K562 (cell line): ENCODE results near the gene KCP. TPM values are rescaled to one million over a fixed set of nuclear protein-coding genes. Genes with fewer than 3 reads are reported as not detected.

Experiments
- BCOR ChIP-seq: fragments of 450-650 bp; IDR thresholded peaks from 2 replicates; pipeline ENCODE4 v1.6.1; 2016
- BMI1 ChIP-seq: fragments of 150-350 bp; IDR thresholded peaks from 2 replicates; pipeline ENCODE4 v1.6.1; 2014; ENCODE audit warnings: low read length
- CREB1 ChIP-seq, 2 experiments: sonication (generic) in 1 of 2; formaldehyde crosslinking in 1 of 2; IDR thresholded peaks; 2 replicates each; pipeline versions ENCODE4 v1.6.1 to v1.8.0; 2012 to 2022; ENCODE audit warnings: inconsistent platforms in 1 of 2, mild to moderate bottlenecking in 1 of 2, missing genetic modification reagents in 1 of 2, moderate library complexity in 1 of 2
- CREBBP ChIP-seq: IDR thresholded peaks from one replicate; pipeline ENCODE4 v1.6.1; 2012; ENCODE audit warnings: low read depth, mild to moderate bottlenecking, control low read depth, inconsistent platforms, low read length
- FOXJ2 ChIP-seq: fragments of 200-800 bp; sonication (Bioruptor generic); IDR thresholded peaks from 2 replicates; pipeline ENCODE4 v1.6.1; 2016; ENCODE audit warnings: missing genetic modification characterization, missing compliant biosample characterization
- GABPB1 ChIP-seq: sonication (generic); formaldehyde crosslinking; IDR thresholded peaks from 2 replicates; pipeline ENCODE4 v1.8.0; 2022; ENCODE audit warnings: mild to moderate bottlenecking, missing genetic modification reagents
- GATAD2A ChIP-seq: fragments of 450-650 bp; IDR thresholded peaks from 2 replicates; pipeline ENCODE4 v1.6.1; 2017
- ILF3 ChIP-seq: fragments of 450-650 bp; IDR thresholded peaks from 2 replicates; pipeline ENCODE4 v1.6.1; 2018; ENCODE audit warnings: antibody characterized with exemption, mild to moderate bottlenecking, moderate library complexity, borderline replicate concordance
- KDM1A ChIP-seq, 2 experiments: fragments of 450-650 bp; IDR thresholded peaks; 2 replicates each; pipeline ENCODE4 v1.6.1; 2016; ENCODE audit warnings: mild to moderate bottlenecking in 2 of 2
- KDM5B ChIP-seq: fragments of 200-600 bp; sonication (generic); IDR thresholded peaks from 2 replicates; pipeline ENCODE4 v1.6.1; 2012; ENCODE audit warnings: low read depth, mild to moderate bottlenecking, moderate library complexity, low read length, control low read depth, inconsistent platforms; ENCODE audit not compliant: insufficient replicate concordance
- MAFF ChIP-seq: IDR thresholded peaks from 2 replicates; pipeline ENCODE4 v1.6.1; 2012; ENCODE audit warnings: low read length, improper control_type of control experiment
- MCM2 ChIP-seq: fragments of 450-650 bp; IDR thresholded peaks from 2 replicates; pipeline ENCODE4 v1.6.1; 2017; ENCODE audit warnings: low read depth, mild to moderate bottlenecking
- MYBL2 ChIP-seq, 2 experiments: fragments of 450-650 bp in 1 of 2; sonication (generic) in 1 of 2; formaldehyde crosslinking in 1 of 2; IDR thresholded peaks; 2 replicates each; pipeline versions ENCODE4 v1.6.1 to v1.8.1; 2017 to 2022; ENCODE audit warnings: borderline replicate concordance in 1 of 2, inconsistent platforms in 1 of 2, low read depth in 1 of 2, mild to moderate bottlenecking in 1 of 2, missing genetic modification reagents in 1 of 2, moderate library complexity in 1 of 2
- NRF1 ChIP-seq, 2 experiments: fragments of 450-650 bp; IDR thresholded peaks in 1 of 2; conservative IDR thresholded peaks in 1 of 2; 2 replicates each; pipeline ENCODE4 v1.6.1; 2014; ENCODE audit warnings: mild to moderate bottlenecking in 2 of 2
- SMARCB1 ChIP-seq: IDR thresholded peaks from 2 replicates; pipeline ENCODE4 v1.6.1; 2011; ENCODE audit warnings: improper control_type of control experiment, low read depth; ENCODE audit not compliant: insufficient read length
- SMC3 ChIP-seq: conservative IDR thresholded peaks from 2 replicates; pipeline ENCODE4 v1.6.1; 2011; ENCODE audit warnings: low read depth, low read length, improper control_type of control experiment; ENCODE audit not compliant: insufficient read depth
- SNRNP70 ChIP-seq: fragments of 200-400 bp; formaldehyde crosslinking; optimal IDR thresholded peaks from 2 replicates; pipeline ENCODE3; 2017; ENCODE audit warnings: low read depth, low read length
- SP2 ChIP-seq: IDR thresholded peaks from 2 replicates; pipeline ENCODE4 v1.6.1; 2011; ENCODE audit warnings: mild to moderate bottlenecking, low read depth, low read length, moderate library complexity; ENCODE audit not compliant: poor library complexity, severe bottlenecking; ENCODE audit errors: extremely low read depth
- STAG1 ChIP-seq: sonication (generic); formaldehyde crosslinking; IDR thresholded peaks from 2 replicates; pipeline ENCODE4 v1.5.0; 2020; ENCODE audit warnings: missing genetic modification reagents, borderline replicate concordance
- TCF7 ChIP-seq: sonication (generic); IDR thresholded peaks from 2 replicates; pipeline ENCODE4 v1.6.1; 2016; ENCODE audit warnings: antibody characterized with exemption, borderline replicate concordance
- TEAD1 ChIP-seq, 2 experiments: fragments of 450-650 bp in 1 of 2; sonication (generic) in 1 of 2; formaldehyde crosslinking; IDR thresholded peaks; 2 replicates each; pipeline versions ENCODE4 v1.4.0 to v1.8.0; 2020 to 2022; ENCODE audit warnings: mild to moderate bottlenecking in 2 of 2, missing genetic modification reagents in 1 of 2
- ZNF184 ChIP-seq: sonication (generic); formaldehyde crosslinking; IDR thresholded peaks from 2 replicates; pipeline ENCODE4 v1.5.0; 2020; ENCODE audit warnings: missing genetic modification reagents
- ZNF561 ChIP-seq: fragments of 450-650 bp; formaldehyde crosslinking; conservative IDR thresholded peaks from 2 replicates; pipeline ENCODE4 v1.4.0; 2020; ENCODE audit warnings: mild to moderate bottlenecking, moderate library complexity
- ZNF57 ChIP-seq: fragments of 450-650 bp; formaldehyde crosslinking; IDR thresholded peaks from 2 replicates; pipeline ENCODE4 v1.4.0; 2020; ENCODE audit warnings: mild to moderate bottlenecking, moderate library complexity
- polyA plus RNA-seq, 8 experiments: library from polyadenylated mRNA; depleted of rRNA in 4 of 8; stranded (reverse) in 5 of 8; unstranded in 3 of 8; fragments of >200 nt; fragmentation: Nextera tagmentation in 2 of 8; fragmentation: Illumina TruSeq in 1 of 8; extraction: Ambion mirVana in 2 of 8; extraction: Trizol in 1 of 8; gene quantifications; 2 replicates each; pipeline versions ENCODE4 v1.2.1 to v1.2.3, GENCODE V29; 2011 to 2014; ENCODE audit warnings: inconsistent platforms in 1 of 8, missing spikeins in 1 of 8
- total RNA-seq, 7 experiments: library from RNA; depleted of rRNA in 6 of 7; stranded (reverse); fragments of >200 nt in 6 of 7; fragmentation: Illumina TruSeq in 2 of 7; extraction: Trizol in 2 of 7; gene quantifications; 2 replicates each; pipeline versions ENCODE4 v1.2.1 to v1.2.3, GENCODE V29; 2011 to 2021; ENCODE audit warnings: low replicate concordance in 1 of 7
- TF ChIP-seq, protein P1 (sequence below): fragments of 450-650 bp; IDR thresholded peaks from 2 replicates; pipeline ENCODE4 v1.6.1; 2016; ENCODE audit warnings: antibody characterized with exemption
- TF ChIP-seq, protein P2 (sequence below): fragments of 250-450 bp; sonication (Bioruptor Pico); IDR thresholded peaks from 2 replicates; pipeline ENCODE4 v1.8.0; 2022; ENCODE audit warnings: moderate library complexity, mild to moderate bottlenecking, inconsistent platforms
- TF ChIP-seq, protein P3 (sequence below): sonication (generic); formaldehyde crosslinking; IDR thresholded peaks from 2 replicates; pipeline ENCODE4 v1.8.1; 2022; ENCODE audit warnings: missing genetic modification reagents

The KCP gene
- total and polyA plus RNA-seq, 9 of the 15 experiments (the other 6 are each of a cell fraction or from before 2014, with no cell fraction given) = 0.06 to 0.17 (median 0.12) TPM; not detected in 3

DNA sequence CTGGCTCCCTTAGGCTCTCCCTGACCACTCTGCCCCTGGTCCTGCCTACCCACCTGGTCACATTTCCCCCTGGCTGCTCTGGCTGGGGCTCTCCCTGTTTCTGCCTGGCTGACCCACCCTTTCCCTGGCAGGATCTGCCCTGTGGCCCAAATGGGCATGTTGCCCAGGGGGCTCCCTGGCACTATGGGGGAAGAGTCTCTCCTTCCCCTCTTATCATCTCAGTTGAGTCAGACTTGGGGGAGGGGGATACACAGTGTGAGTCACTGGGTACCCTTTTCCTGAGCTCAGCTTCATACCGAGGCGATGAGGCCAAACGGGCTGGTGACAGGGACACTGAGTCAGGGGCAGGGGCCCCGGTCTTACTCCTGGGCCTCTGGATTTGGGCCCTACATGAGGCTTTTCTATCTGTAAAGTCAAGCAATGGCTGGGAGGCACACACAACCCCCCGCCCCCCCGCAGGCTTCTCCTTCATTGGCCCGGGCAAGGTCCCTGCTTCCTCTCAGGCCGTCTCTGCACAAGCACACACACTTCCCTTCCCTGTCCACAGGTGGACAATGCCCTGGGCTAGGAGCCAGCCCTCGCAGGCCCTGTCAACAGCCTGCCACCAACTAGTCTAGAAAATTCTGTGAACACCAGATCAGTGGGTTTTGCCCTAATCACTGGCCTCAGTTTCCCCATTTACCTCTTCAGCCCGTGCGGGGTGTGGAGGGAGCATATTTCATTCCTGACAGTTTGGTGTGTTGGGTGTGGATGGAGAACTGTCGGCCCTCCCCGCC, 80.9 kb downstream of the KCP start (continued):
- no peak for TF ChIP-seq SMARCB1
- TF ChIP-seq, protein P1, sequence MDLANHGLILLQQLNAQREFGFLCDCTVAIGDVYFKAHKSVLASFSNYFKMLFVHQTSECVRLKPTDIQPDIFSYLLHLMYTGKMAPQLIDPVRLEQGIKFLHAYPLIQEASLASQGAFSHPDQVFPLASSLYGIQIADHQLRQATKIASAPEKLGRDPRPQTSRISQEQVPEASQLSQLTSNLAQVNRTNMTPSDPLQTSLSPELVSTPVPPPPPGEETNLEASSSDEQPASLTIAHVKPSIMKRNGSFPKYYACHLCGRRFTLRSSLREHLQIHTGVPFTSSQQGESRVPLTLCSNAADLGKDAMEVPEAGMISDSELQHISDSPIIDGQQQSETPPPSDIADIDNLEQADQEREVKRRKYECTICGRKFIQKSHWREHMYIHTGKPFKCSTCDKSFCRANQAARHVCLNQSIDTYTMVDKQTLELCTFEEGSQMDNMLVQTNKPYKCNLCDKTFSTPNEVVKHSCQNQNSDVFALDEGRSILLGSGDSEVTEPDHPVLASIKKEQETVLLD = no peak
- TF ChIP-seq, protein P2, sequence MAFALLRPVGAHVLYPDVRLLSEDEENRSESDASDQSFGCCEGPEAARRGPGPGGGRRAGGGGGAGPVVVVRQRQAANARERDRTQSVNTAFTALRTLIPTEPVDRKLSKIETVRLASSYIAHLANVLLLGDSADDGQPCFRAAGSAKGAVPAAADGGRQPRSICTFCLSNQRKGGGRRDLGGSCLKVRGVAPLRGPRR (CRISPR knock-in tag) = 0 out of 2 replicates have a peak, but pooled peaks have one; percentile 9
- no peak for TF ChIP-seq MYBL2 (IDR thresholded peaks at IDR 0.05; ENCODE audit: low read depth)
- no peak for TF ChIP-seq MYBL2 (CRISPR knock-in tag; IDR thresholded peaks at IDR 0.05; ENCODE audit: borderline replicate concordance)
- TF ChIP-seq STAG1 = no peak
- no peak for TF ChIP-seq ZNF184 (CRISPR knock-in tag)
- no peak for TF ChIP-seq ZNF57
- no peak for TF ChIP-seq ZNF561 (CRISPR knock-in tag)
- no peak for TF ChIP-seq KDM5B
- no peak for TF ChIP-seq SP2
- TF ChIP-seq MAFF = no peak
- TF ChIP-seq KDM1A (IDR thresholded peaks at IDR 0.05) = peak in 1 of 2 experiments; percentile 80; a peak in 1 of 4 replicates
- TF ChIP-seq FOXJ2 (tag) = no peak
- no peak for TF ChIP-seq CREBBP
- TF ChIP-seq TEAD1 (CRISPR knock-in tag; IDR thresholded peaks at IDR 0.05) = 0 out of 4 replicates have a peak, but pooled peaks of 1 of the 2 experiments have one; percentile 54
- peak in 1 of 2 experiments; percentile 35; a peak in 1 of 4 replicates for TF ChIP-seq NRF1 (conservative IDR thresholded peaks at IDR 0.05 in 1 of 2, IDR thresholded peaks at IDR 0.05 in 1 of 2)
- no peak for TF ChIP-seq GABPB1 (CRISPR knock-in tag)
- 0 out of 2 replicates have a peak, but pooled peaks have one; percentile 23 for TF ChIP-seq CREB1 (IDR thresholded peaks at IDR 0.05)
- TF ChIP-seq CREB1 (CRISPR knock-in tag; IDR thresholded peaks at IDR 0.05) = no peak
- TF ChIP-seq TCF7 = peak; percentile 4; the same call in 1 of the 2 replicates
- no peak for TF ChIP-seq SNRNP70
- TF ChIP-seq GATAD2A = peak; percentile 83
- no peak for TF ChIP-seq SMC3
- no peak for TF ChIP-seq ILF3
- TF ChIP-seq BCOR = peak; percentile 95
- TF ChIP-seq MCM2 = no peak
- TF ChIP-seq BMI1 = no peak
- TF ChIP-seq, protein P3, sequence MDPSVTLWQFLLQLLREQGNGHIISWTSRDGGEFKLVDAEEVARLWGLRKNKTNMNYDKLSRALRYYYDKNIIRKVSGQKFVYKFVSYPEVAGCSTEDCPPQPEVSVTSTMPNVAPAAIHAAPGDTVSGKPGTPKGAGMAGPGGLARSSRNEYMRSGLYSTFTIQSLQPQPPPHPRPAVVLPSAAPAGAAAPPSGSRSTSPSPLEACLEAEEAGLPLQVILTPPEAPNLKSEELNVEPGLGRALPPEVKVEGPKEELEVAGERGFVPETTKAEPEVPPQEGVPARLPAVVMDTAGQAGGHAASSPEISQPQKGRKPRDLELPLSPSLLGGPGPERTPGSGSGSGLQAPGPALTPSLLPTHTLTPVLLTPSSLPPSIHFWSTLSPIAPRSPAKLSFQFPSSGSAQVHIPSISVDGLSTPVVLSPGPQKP (CRISPR knock-in tag) = no peak
